Fibroblast of lung (primary cell): ENCODE results near the gene KTI12. TPM values are rescaled to one million over a fixed set of nuclear protein-coding genes. Genes with fewer than 3 reads are reported as not detected.

Source experiments
- DNase-seq, 2 donors: peaks; one replicate each; pipeline versions ENCODE4 v3.0.0 to v3.0.0-alpha.2; 2010; ENCODE audit warnings: low read depth in 2 of 2
- H2AFZ ChIP-seq: 2 replicates; pipeline ENCODE4 v1.5.1; 2012; ENCODE audit warnings: low read length, control low read depth, inconsistent platforms
- H3K27ac ChIP-seq: 2 replicates; pipeline ENCODE4 v1.5.1; 2011; ENCODE audit warnings: low read length, control low read depth; ENCODE audit not compliant: insufficient read depth
- H3K27me3 ChIP-seq: 2 replicates; pipeline ENCODE4 v1.5.1; 2011; ENCODE audit warnings: mild to moderate bottlenecking, low read length; ENCODE audit not compliant: control insufficient read depth, insufficient read depth
- H3K36me3 ChIP-seq: 2 replicates; pipeline ENCODE4 v1.5.1; 2011; ENCODE audit warnings: low read length; ENCODE audit not compliant: control insufficient read depth, insufficient read depth
- H3K4me1 ChIP-seq: 2 replicates; pipeline ENCODE4 v1.5.1; 2011; ENCODE audit warnings: low read length; ENCODE audit not compliant: control insufficient read depth, insufficient read depth; ENCODE audit errors: extremely low read depth
- H3K4me2 ChIP-seq: 2 replicates; pipeline ENCODE4 v1.5.1; 2011; ENCODE audit warnings: low read length, control low read depth; ENCODE audit not compliant: insufficient read depth; ENCODE audit errors: extremely low read depth
- H3K4me3 ChIP-seq, 4 experiments: fragments of 200-600 bp in 1 of 4; sonication (generic) in 1 of 4; replicated peaks in 1 of 4; 2 replicates each; pipeline ENCODE4 v1.5.1; 2011 to 2016; ENCODE audit warnings: low read length in 4 of 4, low read depth in 3 of 4, mild to moderate bottlenecking in 3 of 4, control low read depth in 2 of 4, inconsistent platforms in 1 of 4, mixed read lengths in 1 of 4; ENCODE audit not compliant: insufficient read depth in 1 of 4; ENCODE audit errors: control extremely low read depth in 1 of 4
- H3K79me2 ChIP-seq: 2 replicates; pipeline ENCODE4 v1.5.1; 2012; ENCODE audit warnings: mild to moderate bottlenecking, low read length, inconsistent platforms; ENCODE audit not compliant: control insufficient read depth, insufficient read depth
- H3K9ac ChIP-seq: 2 replicates; pipeline ENCODE4 v1.5.1; 2011; ENCODE audit warnings: mild to moderate bottlenecking, low read length, control low read depth; ENCODE audit not compliant: insufficient read depth
- H3K9me3 ChIP-seq: 2 replicates; pipeline ENCODE4 v1.5.1; 2012; ENCODE audit warnings: low read depth, low read length; ENCODE audit not compliant: control insufficient read depth, insufficient read depth
- H4K20me1 ChIP-seq: 2 replicates; pipeline ENCODE4 v1.5.1; 2011; ENCODE audit warnings: low read length; ENCODE audit not compliant: control insufficient read depth, insufficient read depth; ENCODE audit errors: extremely low read depth
- EZH2 ChIP-seq: IDR thresholded peaks from 2 replicates; pipeline ENCODE4 v1.5.1; 2012; ENCODE audit warnings: low read length, control low read depth, mild to moderate bottlenecking; ENCODE audit errors: missing control alignments
- polyA plus RNA-seq, 2 donors: library from polyadenylated mRNA; depleted of rRNA in 1 of 2; stranded (reverse) in 1 of 2; unstranded in 1 of 2; fragments of >200 nt; gene quantifications; 2 replicates each; pipeline ENCODE4 v1.2.1, GENCODE V29; 2011 to 2012; ENCODE audit warnings: missing spikeins in 1 of 2
- total RNA-seq: library from RNA; depleted of rRNA; stranded (reverse); fragments of >200 nt; gene quantifications from 2 replicates; pipeline ENCODE4 v1.2.1, GENCODE V29; 2014
- TF ChIP-seq, protein P1 (sequence below), 2 donors: IDR thresholded peaks in 1 of 2; conservative IDR thresholded peaks in 1 of 2; 1 replicate in 1 of 2; 2 replicates in 1 of 2; pipeline ENCODE4 v1.5.1; 2011 to 2012; ENCODE audit warnings: low read length in 2 of 2, control low read depth in 1 of 2, inconsistent platforms in 1 of 2, low read depth in 1 of 2, mild to moderate bottlenecking in 1 of 2

Gene KTI12
- total and polyA plus RNA-seq, 2 donors (not counting 1 experiment from before 2014, with no cell fraction given), result 7.8 to 11.8 TPM

DNA sequence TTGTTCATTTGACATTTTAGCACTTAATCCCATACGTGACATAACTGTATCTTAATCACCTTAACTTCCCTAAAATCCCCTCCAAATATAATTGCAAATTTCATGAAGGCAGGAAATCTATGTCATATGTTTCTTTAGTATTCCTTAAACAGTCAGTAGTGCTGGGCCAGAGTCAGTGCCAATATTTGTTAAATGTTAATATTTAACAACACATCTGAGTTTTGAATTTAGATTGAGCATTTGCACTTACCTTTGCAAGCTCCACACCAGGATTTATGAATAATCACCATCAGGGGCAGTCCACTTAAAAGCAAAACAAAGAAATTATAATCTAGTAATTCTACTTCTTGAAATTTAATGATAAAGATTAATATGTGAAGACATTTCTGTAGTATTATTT is 5.3 kb downstream of the KTI12 start:
- Histone ChIP-seq H3K4me3 (no peak overlapping the region), H3K4me1 (peaks cover 6% of the 10 kb centered on the region), H4K20me1 (no peaks in the 10 kb centered on the region), H3K4me2 (no peak overlapping the region), H3K27ac (no peak overlapping the region), H3K79me2 (peaks cover 24% of the 10 kb centered on the region), H3K9me3 (no peaks in the 10 kb centered on the region), H2AFZ (no peak overlapping the region), H3K27me3 (no peaks in the 10 kb centered on the region), H3K36me3 (peaks cover 5% of the 10 kb centered on the region), H3K9ac (no peak overlapping the region)
- DNase-seq, result no peak
- TF ChIP-seq EZH2, result no peak
- TF ChIP-seq, protein P1, sequence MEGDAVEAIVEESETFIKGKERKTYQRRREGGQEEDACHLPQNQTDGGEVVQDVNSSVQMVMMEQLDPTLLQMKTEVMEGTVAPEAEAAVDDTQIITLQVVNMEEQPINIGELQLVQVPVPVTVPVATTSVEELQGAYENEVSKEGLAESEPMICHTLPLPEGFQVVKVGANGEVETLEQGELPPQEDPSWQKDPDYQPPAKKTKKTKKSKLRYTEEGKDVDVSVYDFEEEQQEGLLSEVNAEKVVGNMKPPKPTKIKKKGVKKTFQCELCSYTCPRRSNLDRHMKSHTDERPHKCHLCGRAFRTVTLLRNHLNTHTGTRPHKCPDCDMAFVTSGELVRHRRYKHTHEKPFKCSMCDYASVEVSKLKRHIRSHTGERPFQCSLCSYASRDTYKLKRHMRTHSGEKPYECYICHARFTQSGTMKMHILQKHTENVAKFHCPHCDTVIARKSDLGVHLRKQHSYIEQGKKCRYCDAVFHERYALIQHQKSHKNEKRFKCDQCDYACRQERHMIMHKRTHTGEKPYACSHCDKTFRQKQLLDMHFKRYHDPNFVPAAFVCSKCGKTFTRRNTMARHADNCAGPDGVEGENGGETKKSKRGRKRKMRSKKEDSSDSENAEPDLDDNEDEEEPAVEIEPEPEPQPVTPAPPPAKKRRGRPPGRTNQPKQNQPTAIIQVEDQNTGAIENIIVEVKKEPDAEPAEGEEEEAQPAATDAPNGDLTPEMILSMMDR (conservative IDR thresholded peaks at IDR 0.05 in 1 of 2, IDR thresholded peaks at IDR 0.05 in 1 of 2; ENCODE audit: low read depth in 1 of 2, low read length in 2 of 2), result no peak

DNA sequence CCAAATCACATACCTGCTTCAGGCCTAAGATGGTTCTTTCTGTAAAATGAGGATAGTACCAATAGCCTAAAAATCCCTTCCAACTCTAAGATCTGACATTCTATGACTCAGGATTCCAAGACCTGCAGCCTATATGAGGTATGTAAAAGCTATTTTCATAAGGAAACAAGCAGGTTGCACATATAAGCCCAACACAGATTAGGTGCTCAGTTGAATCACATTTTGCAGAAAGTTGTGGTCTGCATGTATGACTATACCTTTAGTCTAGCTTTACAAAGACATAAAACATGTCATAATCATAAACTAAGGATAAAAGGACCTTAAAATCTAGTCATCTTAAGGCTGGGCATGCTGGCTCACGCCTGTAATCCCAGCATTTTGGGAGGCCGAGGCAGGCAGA is 7.3 kb downstream of the KTI12 start:
- TF ChIP-seq, protein P1 (conservative IDR thresholded peaks at IDR 0.05 in 1 of 2, IDR thresholded peaks at IDR 0.05 in 1 of 2; ENCODE audit: low read depth in 1 of 2, low read length in 2 of 2), result no peak
- TF ChIP-seq EZH2, result no peak

DNA sequence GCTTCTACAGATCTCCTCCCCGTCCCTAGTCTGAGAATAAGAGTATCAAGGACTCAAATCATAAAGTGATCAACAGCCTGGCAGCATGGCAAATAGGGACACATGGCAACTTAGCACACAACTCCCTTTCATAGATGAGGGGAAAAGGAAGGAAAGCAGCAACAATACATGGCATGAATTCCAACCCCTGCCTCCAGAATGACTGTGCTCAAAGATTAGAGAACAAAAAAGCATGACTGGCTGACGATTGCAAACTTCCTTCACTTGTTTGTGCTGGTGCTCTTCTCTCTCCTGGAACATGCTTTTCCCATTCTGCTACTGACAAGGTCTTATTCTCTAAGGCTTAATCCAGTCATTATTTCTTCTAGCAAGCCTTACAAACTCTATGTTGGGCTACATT is 11.5 kb downstream of the KTI12 start:
- TF ChIP-seq EZH2, result no peak
- TF ChIP-seq, protein P1 (conservative IDR thresholded peaks at IDR 0.05 in 1 of 2, IDR thresholded peaks at IDR 0.05 in 1 of 2; ENCODE audit: low read depth in 1 of 2, low read length in 2 of 2), result no peak
- no peak for DNase-seq
- Histone ChIP-seq H3K4me2 (no peak overlapping the region), H3K79me2 (no peaks in the 10 kb centered on the region), H2AFZ (no peak overlapping the region), H4K20me1 (no peaks in the 10 kb centered on the region), H3K4me3 (no peak overlapping the region), H3K4me1 (no peaks in the 10 kb centered on the region), H3K9ac (no peak overlapping the region), H3K27ac (no peak overlapping the region), H3K27me3 (no peaks in the 10 kb centered on the region), H3K36me3 (peaks cover 11% of the 10 kb centered on the region), H3K9me3 (no peaks in the 10 kb centered on the region)

More for the DNA sequence above, 7.3 kb downstream of the KTI12 start:
- Histone ChIP-seq H4K20me1 (no peaks in the 10 kb centered on the region), H3K4me2 (no peak overlapping the region), H3K9me3 (no peaks in the 10 kb centered on the region), H3K79me2 (peaks cover 4% of the 10 kb centered on the region), H3K9ac (no peak overlapping the region), H3K4me1 (peaks cover under 1% of the 10 kb centered on the region), H3K4me3 (no peak overlapping the region), H3K27me3 (no peaks in the 10 kb centered on the region), H3K36me3 (peaks cover 11% of the 10 kb centered on the region), H3K27ac (no peak overlapping the region), H2AFZ (no peak overlapping the region)
- DNase-seq, result no peak
